GM18511 (cell line): Measurements from ENCODE around the gene NKD1.
A peak's percentile ranks its signal among the peaks of the same experiment; 100 is the strongest.

Experiments used
- ATAC-seq: cut with Tn5 transposase; IDR thresholded peaks from one replicate; pipeline ENCODE4 v1.9.1; 2021; ENCODE audit warnings: mild to moderate bottlenecking, moderate library complexity; ENCODE audit not compliant: unreplicated experiment

Gene NKD1

GRCh38 chr16:50688083-50688482 is 139.9 kb downstream of the NKD1 start:
- ATAC-seq, result no peak

- no peak for ATAC-seq
These were observed 140.7 kb downstream of the NKD1 start for GRCh38 chr16:50688867-50689266.

- no peak for ATAC-seq
These were observed 142.0 kb downstream of the NKD1 start for GRCh38 chr16:50690177-50690576.

GRCh38 chr16:50692644-50692998 is 144.4 kb downstream of the NKD1 start:
- ATAC-seq, result no peak

- no peak for ATAC-seq
These were observed 145.0 kb downstream of the NKD1 start, which contains the start of gene NOD2 for GRCh38 chr16:50692999-50693781. Gene NOD2 (plus strand): TSS chr16:50693606. CDS start chr16:50699496, 5,890 bp downstream.

- no peak for ATAC-seq
These were observed 146.0 kb downstream of the NKD1 start for GRCh38 chr16:50694206-50694605.

GRCh38 chr16:50695017-50696000 is 147.1 kb downstream of the NKD1 start:
- ATAC-seq, result no peak

GRCh38 chr16:50696126-50696525 is 147.9 kb downstream of the NKD1 start:
- peak; percentile 29 for ATAC-seq

GRCh38 chr16:50696575-50697420 is 148.6 kb downstream of the NKD1 start:
- peak; percentile 66 for ATAC-seq

GRCh38 chr16:50697421-50697715 is 149.2 kb downstream of the NKD1 start:
- no peak for ATAC-seq

- ATAC-seq, result peak; percentile 51
These were observed 149.9 kb downstream of the NKD1 start for GRCh38 chr16:50697881-50698767.
